CD1c-positive myeloid dendritic cell (primary cell): ENCODE results near the gene MFSD1.

Experiments
- DNase-seq: peaks from one replicate; pipeline ENCODE4 v3.0.0-alpha.2; 2016; ENCODE audit errors: extremely low spot score

Gene MFSD1

GRCh38 chr3:158809642-158810041 is 7.8 kb downstream of the MFSD1 start:
- peak; percentile 57 for DNase-seq

GRCh38 chr3:158810823-158811724 is 9.2 kb downstream of the MFSD1 start:
- peak; percentile 79 for DNase-seq

GRCh38 chr3:158819282-158819681 is 17.4 kb downstream of the MFSD1 start:
- peak; percentile 50 for DNase-seq

- no peak for DNase-seq
Measured at GRCh38 chr3:158820521-158820920, 18.7 kb downstream of the MFSD1 start.

GRCh38 chr3:158821847-158822246 is 20.0 kb downstream of the MFSD1 start:
- DNase-seq: no peak

- no peak for DNase-seq
Measured at GRCh38 chr3:158823426-158823825, 21.6 kb downstream of the MFSD1 start.

GRCh38 chr3:158827773-158828172 is 25.9 kb downstream of the MFSD1 start:
- no peak for DNase-seq

- DNase-seq: no peak
Measured at GRCh38 chr3:158830391-158830790, 28.5 kb downstream of the MFSD1 start.

GRCh38 chr3:158831861-158832260 is 30.0 kb downstream of the MFSD1 start:
- DNase-seq: no peak

GRCh38 chr3:158835631-158836030 is 33.8 kb downstream of the MFSD1 start:
- DNase-seq: no peak

GRCh38 chr3:158836312-158836711 is 34.5 kb downstream of the MFSD1 start:
- no peak for DNase-seq

- no peak for DNase-seq
Measured at GRCh38 chr3:158837240-158837639, 35.4 kb downstream of the MFSD1 start.

- DNase-seq: no peak
Measured at GRCh38 chr3:158839966-158840365, 38.1 kb downstream of the MFSD1 start.

- DNase-seq: no peak
Measured at GRCh38 chr3:158841387-158841786, 39.5 kb downstream of the MFSD1 start.

- no peak for DNase-seq
Measured at GRCh38 chr3:158842976-158843375, 41.1 kb downstream of the MFSD1 start.

GRCh38 chr3:158845765-158846350 is 44.0 kb downstream of the MFSD1 start:
- peak; percentile 19 for DNase-seq

GRCh38 chr3:158846803-158847451 is 45.1 kb downstream of the MFSD1 start:
- DNase-seq: no peak

- DNase-seq: no peak
Measured at GRCh38 chr3:158847452-158847821, 45.6 kb downstream of the MFSD1 start.

- no peak for DNase-seq
Measured at GRCh38 chr3:158847885-158848284, 46.0 kb downstream of the MFSD1 start.

GRCh38 chr3:158849757-158850156 is 47.9 kb downstream of the MFSD1 start:
- DNase-seq: no peak

GRCh38 chr3:158859362-158859761 is 57.5 kb downstream of the MFSD1 start:
- DNase-seq: no peak

- no peak for DNase-seq
Measured at GRCh38 chr3:158863247-158863646, 61.4 kb downstream of the MFSD1 start.

- no peak for DNase-seq
Measured at GRCh38 chr3:158864492-158864891, 62.6 kb downstream of the MFSD1 start.
